ENCODE measurements around the gene NKAIN2.

GRCh38 chr6:124479991-124480430, 676.3 kb downstream of the NKAIN2 start:
- TF ChIP-seq EZH2 (IDR thresholded peaks at IDR 0.05; ENCODE audit: borderline replicate concordance, low read length) (no peak), CTCF (conservative IDR thresholded peaks at IDR 0.05 in 1 of 2, IDR thresholded peaks at IDR 0.05 in 1 of 2; ENCODE audit: extremely low read depth in 1 of 2, insufficient read depth in 1 of 2, low read depth in 1 of 2, low read length in 2 of 2) (no peak)

All from mammary epithelial cell (primary cell).